GM23338 (cell line): Measurements from ENCODE around the gene CORO1C. TPM values are rescaled to one million over a fixed set of nuclear protein-coding genes. Genes with fewer than 3 reads are reported as not detected.
A peak's percentile ranks its signal among the peaks of the same experiment; 100 is the strongest.

ENCODE experiments used
- ATAC-seq: fragments of 200-7000 bp; cut with Tn5 transposase; 3 replicates; pipeline ENCODE4 v1.9.1; 2020
- DNase-seq: peaks from one replicate; pipeline ENCODE4 v3.0.0-alpha.2; 2015; ENCODE audit warnings: low spot score
- H2AFZ ChIP-seq: fragments of 200-600 bp; sonication (generic); 2 replicates; pipeline ENCODE4 v1.8.0; 2016; ENCODE audit warnings: antibody characterized with exemption, mild to moderate bottlenecking, moderate library complexity
- H3F3A ChIP-seq: fragments of 200-600 bp; sonication (generic); replicated peaks from 2 replicates; pipeline ENCODE4 v1.8.0; 2017; ENCODE audit warnings: antibody characterized with exemption, mixed run types, low read depth
- H3K27ac ChIP-seq: fragments of 200-600 bp; sonication (generic); 2 replicates; pipeline ENCODE4 v1.6.1; 2016; ENCODE audit warnings: low read depth
- H3K27me3 ChIP-seq: fragments of 200-600 bp; sonication (generic); 2 replicates; pipeline ENCODE4 v1.8.0; 2016; ENCODE audit warnings: mild to moderate bottlenecking, mixed run types, moderate library complexity; ENCODE audit not compliant: insufficient read depth
- H3K36me3 ChIP-seq: fragments of 200-600 bp; sonication (generic); 2 replicates; pipeline ENCODE4 v1.8.0; 2016; ENCODE audit warnings: mild to moderate bottlenecking; ENCODE audit not compliant: insufficient read depth
- H3K4me1 ChIP-seq: fragments of 200-600 bp; sonication (generic); 2 replicates; pipeline ENCODE4 v1.8.0; 2016; ENCODE audit warnings: mild to moderate bottlenecking, moderate library complexity; ENCODE audit not compliant: insufficient read depth
- H3K4me2 ChIP-seq: fragments of 200-600 bp; sonication (generic); 2 replicates; pipeline ENCODE4 v1.7.1; 2017; ENCODE audit warnings: mixed run types
- H3K4me3 ChIP-seq: fragments of 200-600 bp; sonication (generic); 2 replicates; pipeline ENCODE4 v1.6.1; 2016; ENCODE audit warnings: mixed run types
- H3K79me2 ChIP-seq: fragments of 200-600 bp; sonication (generic); replicated peaks from 2 replicates; pipeline ENCODE4 v1.8.0; 2017; ENCODE audit warnings: mild to moderate bottlenecking; ENCODE audit not compliant: insufficient read depth
- H3K9me2 ChIP-seq: fragments of 200-600 bp; sonication (generic); 2 replicates; pipeline ENCODE4 v1.8.0; 2017; ENCODE audit not compliant: insufficient read depth
- H4K20me1 ChIP-seq: fragments of 200-600 bp; sonication (generic); replicated peaks from 2 replicates; pipeline ENCODE4 v1.8.0; 2017; ENCODE audit warnings: mild to moderate bottlenecking; ENCODE audit not compliant: insufficient read depth
- H3K27ac Mint-ChIP-seq: 2 replicates; pipeline ENCODE4 v1.8.0; 2020; ENCODE audit warnings: inconsistent platforms, mild to moderate bottlenecking, moderate library complexity, mixed read lengths
- H3K27me3 Mint-ChIP-seq: 3 replicates; pipeline ENCODE4 v1.8.0; 2022; ENCODE audit warnings: low read depth, mild to moderate bottlenecking, moderate library complexity, mixed read lengths, inconsistent platforms; ENCODE audit not compliant: insufficient read depth, poor library complexity
- H3K36me3 Mint-ChIP-seq: 3 replicates; pipeline ENCODE4 v1.8.0; 2021; ENCODE audit warnings: low read depth, mild to moderate bottlenecking, inconsistent platforms, moderate library complexity, mixed read lengths
- H3K4me1 Mint-ChIP-seq: 3 replicates; pipeline ENCODE4 v1.8.0; 2020; ENCODE audit warnings: mild to moderate bottlenecking, inconsistent platforms, mixed read lengths
- H3K4me3 Mint-ChIP-seq: 3 replicates; pipeline ENCODE4 v1.8.0; 2021; ENCODE audit warnings: moderate library complexity, mild to moderate bottlenecking, inconsistent platforms, mixed read lengths
- H3K9me3 Mint-ChIP-seq: 3 replicates; pipeline ENCODE4 v1.8.0; 2020; ENCODE audit warnings: moderate library complexity, mild to moderate bottlenecking, inconsistent platforms, mixed read lengths
- EZH2phosphoT487 ChIP-seq: fragments of 200-600 bp; sonication (generic); IDR thresholded peaks from one replicate; pipeline ENCODE4 v1.8.1; 2018; ENCODE audit warnings: antibody characterized with exemption; ENCODE audit not compliant: unreplicated experiment
- NANOG ChIP-seq: IDR thresholded peaks from 2 replicates; pipeline ENCODE4 v1.6.1; 2016; ENCODE audit warnings: antibody characterized with exemption, borderline replicate concordance
- ZNF331 ChIP-seq: fragments of 250-450 bp; sonication (Bioruptor Pico); IDR thresholded peaks from 2 replicates; pipeline ENCODE4 v1.5.0; 2020; ENCODE audit warnings: low read depth, mild to moderate bottlenecking, moderate library complexity
- polyA plus RNA-seq: library from polyadenylated mRNA; unstranded; fragments of >200 nt; fragmentation: Nextera tagmentation; extraction: Ambion mirVana; gene quantifications from 2 replicates; pipeline ENCODE4 v1.2.1, GENCODE V29; 2016
- total RNA-seq: library from RNA; depleted of rRNA; stranded (reverse); fragments of >200 nt; shearing (Covaris generic); gene quantifications from 2 replicates; pipeline ENCODE4 v1.2.3, GENCODE V29; 2014
- TF ChIP-seq, protein P1 (sequence below): fragments of 250-450 bp; sonication (Bioruptor Pico); IDR thresholded peaks from 2 replicates; pipeline ENCODE4 v1.5.0; 2020; ENCODE audit warnings: mild to moderate bottlenecking, moderate library complexity
- TF ChIP-seq, protein P2 (sequence below), 2 experiments: fragments of 200-600 bp in 1 of 2; sonication (generic) in 1 of 2; conservative IDR thresholded peaks; 2 replicates each; pipeline versions ENCODE4 v1.5.1 to v1.6.1; 2016 to 2017; ENCODE audit warnings: antibody characterized with exemption in 2 of 2, low read depth in 2 of 2, mild to moderate bottlenecking in 2 of 2, moderate library complexity in 1 of 2

CORO1C gene
- total and polyA plus RNA-seq, 2 experiments from 2014 or later: 59.2 to 89.5 TPM

DNA sequence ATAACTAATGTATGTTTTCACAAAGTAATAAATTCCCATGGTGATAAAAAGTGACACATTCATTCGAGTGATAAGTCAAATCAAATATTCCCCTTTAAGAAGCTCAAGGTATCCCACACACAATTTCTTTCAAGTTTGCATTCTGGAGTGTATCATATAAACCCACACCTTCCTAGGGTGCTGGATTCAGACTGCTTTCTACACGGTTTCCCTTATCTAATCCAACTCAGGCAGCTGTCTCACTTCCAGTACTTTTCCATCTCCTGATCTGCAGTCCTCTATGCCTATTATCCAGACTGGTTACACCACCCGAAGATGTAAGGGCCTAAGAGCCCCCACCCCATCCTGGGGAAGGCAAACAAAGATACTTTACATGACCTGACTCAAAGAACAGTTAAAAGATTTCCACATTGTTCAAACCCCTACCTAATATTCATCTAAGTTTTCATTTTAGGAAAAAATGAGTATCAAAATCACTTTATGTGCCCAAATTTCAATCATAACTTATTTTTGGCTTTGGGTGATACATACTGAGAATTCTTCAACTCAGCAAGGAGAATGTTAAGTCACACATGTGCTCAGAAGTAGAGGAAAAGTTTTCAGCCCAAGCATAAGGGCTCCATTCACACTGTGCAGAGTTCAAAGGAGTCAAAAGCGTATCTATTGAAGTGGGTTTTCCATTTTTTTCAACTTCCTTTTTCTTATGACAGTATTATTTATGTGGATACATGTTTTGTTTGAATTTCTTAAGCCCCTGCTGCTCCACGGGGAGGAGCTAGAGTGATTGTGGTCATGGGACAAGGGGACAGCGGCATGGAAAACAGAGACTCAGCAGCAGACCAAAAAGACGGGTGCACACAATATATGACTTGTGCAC is 41.8 kb downstream of the CORO1C start (continued):
- TF ChIP-seq, protein P1, sequence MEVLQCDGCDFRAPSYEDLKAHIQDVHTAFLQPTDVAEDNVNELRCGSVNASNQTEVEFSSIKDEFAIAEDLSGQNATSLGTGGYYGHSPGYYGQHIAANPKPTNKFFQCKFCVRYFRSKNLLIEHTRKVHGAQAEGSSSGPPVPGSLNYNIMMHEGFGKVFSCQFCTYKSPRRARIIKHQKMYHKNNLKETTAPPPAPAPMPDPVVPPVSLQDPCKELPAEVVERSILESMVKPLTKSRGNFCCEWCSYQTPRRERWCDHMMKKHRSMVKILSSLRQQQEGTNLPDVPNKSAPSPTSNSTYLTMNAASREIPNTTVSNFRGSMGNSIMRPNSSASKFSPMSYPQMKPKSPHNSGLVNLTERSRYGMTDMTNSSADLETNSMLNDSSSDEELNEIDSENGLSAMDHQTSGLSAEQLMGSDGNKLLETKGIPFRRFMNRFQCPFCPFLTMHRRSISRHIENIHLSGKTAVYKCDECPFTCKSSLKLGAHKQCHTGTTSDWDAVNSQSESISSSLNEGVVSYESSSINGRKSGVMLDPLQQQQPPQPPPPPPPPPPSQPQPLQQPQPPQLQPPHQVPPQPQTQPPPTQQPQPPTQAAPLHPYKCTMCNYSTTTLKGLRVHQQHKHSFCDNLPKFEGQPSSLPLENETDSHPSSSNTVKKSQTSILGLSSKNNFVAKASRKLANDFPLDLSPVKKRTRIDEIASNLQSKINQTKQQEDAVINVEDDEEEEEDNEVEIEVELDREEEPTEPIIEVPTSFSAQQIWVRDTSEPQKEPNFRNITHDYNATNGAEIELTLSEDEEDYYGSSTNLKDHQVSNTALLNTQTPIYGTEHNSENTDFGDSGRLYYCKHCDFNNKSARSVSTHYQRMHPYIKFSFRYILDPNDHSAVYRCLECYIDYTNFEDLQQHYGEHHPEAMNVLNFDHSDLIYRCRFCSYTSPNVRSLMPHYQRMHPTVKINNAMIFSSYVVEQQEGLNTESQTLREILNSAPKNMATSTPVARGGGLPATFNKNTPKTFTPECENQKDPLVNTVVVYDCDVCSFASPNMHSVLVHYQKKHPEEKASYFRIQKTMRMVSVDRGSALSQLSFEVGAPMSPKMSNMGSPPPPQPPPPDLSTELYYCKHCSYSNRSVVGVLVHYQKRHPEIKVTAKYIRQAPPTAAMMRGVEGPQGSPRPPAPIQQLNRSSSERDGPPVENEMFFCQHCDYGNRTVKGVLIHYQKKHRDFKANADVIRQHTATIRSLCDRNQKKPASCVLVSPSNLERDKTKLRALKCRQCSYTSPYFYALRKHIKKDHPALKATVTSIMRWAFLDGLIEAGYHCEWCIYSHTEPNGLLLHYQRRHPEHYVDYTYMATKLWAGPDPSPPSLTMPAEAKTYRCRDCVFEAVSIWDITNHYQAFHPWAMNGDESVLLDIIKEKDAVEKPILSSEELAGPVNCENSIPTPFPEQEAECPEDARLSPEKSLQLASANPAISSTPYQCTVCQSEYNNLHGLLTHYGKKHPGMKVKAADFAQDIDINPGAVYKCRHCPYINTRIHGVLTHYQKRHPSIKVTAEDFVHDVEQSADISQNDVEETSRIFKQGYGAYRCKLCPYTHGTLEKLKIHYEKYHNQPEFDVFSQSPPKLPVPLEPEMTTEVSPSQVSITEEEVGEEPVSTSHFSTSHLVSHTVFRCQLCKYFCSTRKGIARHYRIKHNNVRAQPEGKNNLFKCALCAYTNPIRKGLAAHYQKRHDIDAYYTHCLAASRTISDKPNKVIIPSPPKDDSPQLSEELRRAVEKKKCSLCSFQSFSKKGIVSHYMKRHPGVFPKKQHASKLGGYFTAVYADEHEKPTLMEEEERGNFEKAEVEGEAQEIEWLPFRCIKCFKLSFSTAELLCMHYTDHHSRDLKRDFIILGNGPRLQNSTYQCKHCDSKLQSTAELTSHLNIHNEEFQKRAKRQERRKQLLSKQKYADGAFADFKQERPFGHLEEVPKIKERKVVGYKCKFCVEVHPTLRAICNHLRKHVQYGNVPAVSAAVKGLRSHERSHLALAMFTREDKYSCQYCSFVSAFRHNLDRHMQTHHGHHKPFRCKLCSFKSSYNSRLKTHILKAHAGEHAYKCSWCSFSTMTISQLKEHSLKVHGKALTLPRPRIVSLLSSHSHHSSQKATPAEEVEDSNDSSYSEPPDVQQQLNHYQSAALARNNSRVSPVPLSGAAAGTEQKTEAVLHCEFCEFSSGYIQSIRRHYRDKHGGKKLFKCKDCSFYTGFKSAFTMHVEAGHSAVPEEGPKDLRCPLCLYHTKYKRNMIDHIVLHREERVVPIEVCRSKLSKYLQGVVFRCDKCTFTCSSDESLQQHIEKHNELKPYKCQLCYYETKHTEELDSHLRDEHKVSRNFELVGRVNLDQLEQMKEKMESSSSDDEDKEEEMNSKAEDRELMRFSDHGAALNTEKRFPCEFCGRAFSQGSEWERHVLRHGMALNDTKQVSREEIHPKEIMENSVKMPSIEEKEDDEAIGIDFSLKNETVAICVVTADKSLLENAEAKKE (CRISPR knock-in tag): no peak
- TF ChIP-seq, protein P2, sequence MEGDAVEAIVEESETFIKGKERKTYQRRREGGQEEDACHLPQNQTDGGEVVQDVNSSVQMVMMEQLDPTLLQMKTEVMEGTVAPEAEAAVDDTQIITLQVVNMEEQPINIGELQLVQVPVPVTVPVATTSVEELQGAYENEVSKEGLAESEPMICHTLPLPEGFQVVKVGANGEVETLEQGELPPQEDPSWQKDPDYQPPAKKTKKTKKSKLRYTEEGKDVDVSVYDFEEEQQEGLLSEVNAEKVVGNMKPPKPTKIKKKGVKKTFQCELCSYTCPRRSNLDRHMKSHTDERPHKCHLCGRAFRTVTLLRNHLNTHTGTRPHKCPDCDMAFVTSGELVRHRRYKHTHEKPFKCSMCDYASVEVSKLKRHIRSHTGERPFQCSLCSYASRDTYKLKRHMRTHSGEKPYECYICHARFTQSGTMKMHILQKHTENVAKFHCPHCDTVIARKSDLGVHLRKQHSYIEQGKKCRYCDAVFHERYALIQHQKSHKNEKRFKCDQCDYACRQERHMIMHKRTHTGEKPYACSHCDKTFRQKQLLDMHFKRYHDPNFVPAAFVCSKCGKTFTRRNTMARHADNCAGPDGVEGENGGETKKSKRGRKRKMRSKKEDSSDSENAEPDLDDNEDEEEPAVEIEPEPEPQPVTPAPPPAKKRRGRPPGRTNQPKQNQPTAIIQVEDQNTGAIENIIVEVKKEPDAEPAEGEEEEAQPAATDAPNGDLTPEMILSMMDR (conservative IDR thresholded peaks at IDR 0.05; ENCODE audit: low read depth in 2 of 2): no peak
- TF ChIP-seq EZH2phosphoT487: no peak
- TF ChIP-seq NANOG: no peak

DNA sequence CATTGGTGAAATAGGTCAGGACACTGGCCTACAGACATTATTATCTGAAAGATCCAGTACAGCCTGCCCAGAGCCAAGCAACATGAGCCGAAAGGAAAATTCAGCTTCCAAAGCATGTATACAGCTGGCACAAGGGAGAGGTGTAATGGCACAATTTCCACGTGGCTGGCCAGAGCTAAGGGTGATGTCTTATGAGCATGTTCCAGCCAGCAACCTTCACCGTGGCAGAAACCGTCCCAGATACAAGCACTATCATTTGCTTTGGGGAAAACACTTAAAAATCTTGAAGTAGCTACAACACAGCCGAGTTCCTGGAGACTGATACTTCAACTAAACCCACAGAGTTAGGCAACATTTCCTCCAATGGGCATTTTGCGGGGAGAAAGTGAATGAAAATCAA is 44.5 kb downstream of the CORO1C start:
- no peaks in the 10 kb centered on the region for H3K36me3 ChIP-seq
- Mint-ChIP-seq H3K4me1 (peaks cover 47% of the 10 kb centered on the region), H3K9me3 (no peaks in the 10 kb centered on the region), H3K36me3 (no peaks in the 10 kb centered on the region), H3K27me3 (peaks cover 2% of the 10 kb centered on the region), H3K4me3 (no peak overlapping the region), H3K27ac (peak overlapping the region; percentile 1; the same call in 1 of the 2 replicates)
- DNase-seq (no peak), ATAC-seq (no peak)
- H3F3A ChIP-seq: no peaks in the 10 kb centered on the region
- H3K4me1 ChIP-seq: peaks cover 12% of the 10 kb centered on the region
- no peaks in the 10 kb centered on the region for H3K27me3 ChIP-seq
- no peaks in the 10 kb centered on the region for H4K20me1 ChIP-seq
- no peaks in the 10 kb centered on the region for H3K9me2 ChIP-seq
- no peak overlapping the region for H3K4me3 ChIP-seq
- no peak overlapping the region for H2AFZ ChIP-seq
- no peak overlapping the region for H3K4me2 ChIP-seq
- H3K27ac ChIP-seq: peak overlapping the region; percentile 57
- peaks cover 77% of the 10 kb centered on the region for H3K79me2 ChIP-seq
- TF ChIP-seq EZH2phosphoT487: no peak
- TF ChIP-seq, protein P2 (conservative IDR thresholded peaks at IDR 0.05; ENCODE audit: low read depth in 2 of 2): no peak
- no peak for TF ChIP-seq ZNF331
